Progenitor cell of endocrine pancreas (in vitro differentiated cells): ENCODE data around the gene ASTN1. TPM values are rescaled to one million over a fixed set of nuclear protein-coding genes. Genes with fewer than 3 reads are reported as not detected.
A peak's percentile ranks its signal among the peaks of the same experiment; 100 is the strongest.

ENCODE experiments used
- DNase-seq: peaks from one replicate; pipeline ENCODE4 v3.0.0; 2021; ENCODE audit warnings: low spot score; ENCODE audit not compliant: unreplicated experiment
- H3K27ac Mint-ChIP-seq: 2 replicates; pipeline ENCODE4 v1.8.0; 2021; ENCODE audit warnings: mild to moderate bottlenecking, moderate library complexity, mixed read lengths
- H3K27me3 Mint-ChIP-seq: 2 replicates; pipeline ENCODE4 v1.8.0; 2021; ENCODE audit warnings: mixed read lengths
- H3K36me3 Mint-ChIP-seq: 2 replicates; pipeline ENCODE4 v1.8.0; 2022; ENCODE audit warnings: mixed read lengths; ENCODE audit not compliant: insufficient read depth
- H3K4me1 Mint-ChIP-seq: 2 replicates; pipeline ENCODE4 v1.8.0; 2021; ENCODE audit warnings: low read depth, mixed read lengths
- H3K4me3 Mint-ChIP-seq: 2 replicates; pipeline ENCODE4 v1.8.0; 2021; ENCODE audit warnings: low read depth, mild to moderate bottlenecking, moderate library complexity, mixed read lengths
- H3K9me3 Mint-ChIP-seq: 2 replicates; pipeline ENCODE4 v1.8.0; 2021; ENCODE audit warnings: low read depth, mixed read lengths
- total RNA-seq: library from RNA; stranded (reverse); gene quantifications from 2 replicates; pipeline ENCODE4 v1.2.1, GENCODE V29; 2021
- TF ChIP-seq, protein P1 (sequence below): fragments of 200-600 bp; sonication (generic); IDR thresholded peaks from one replicate; pipeline ENCODE4 v1.5.0; 2021; ENCODE audit warnings: antibody characterized with exemption, mild to moderate bottlenecking; ENCODE audit not compliant: unreplicated experiment

The ASTN1 gene
- total RNA-seq, 1 donor from 2014 or later = 0.72 TPM

DNA sequence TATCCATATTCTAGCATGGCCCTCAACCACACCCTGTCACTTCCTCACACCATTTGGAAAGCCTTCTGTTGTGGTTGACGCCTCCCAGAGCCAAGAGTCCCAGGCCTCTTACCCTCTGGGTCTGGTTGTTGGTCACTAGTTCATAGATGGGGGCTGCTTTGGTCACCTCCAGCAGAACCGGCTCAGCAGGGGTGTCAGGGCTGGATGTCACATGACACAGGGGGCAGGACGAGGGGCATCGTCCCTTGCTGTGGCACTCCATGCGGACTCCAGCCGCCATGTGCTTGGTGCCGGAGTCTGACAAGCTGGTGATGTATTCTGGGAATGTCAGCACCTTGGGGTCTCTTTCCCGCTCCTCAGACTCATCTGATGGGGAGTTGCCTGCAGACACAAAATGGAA, 270.1 kb downstream of the ASTN1 start:
- Mint-ChIP-seq H3K27me3 (peaks cover 46% of the 10 kb centered on the region), H3K36me3 (no peaks in the 10 kb centered on the region), H3K9me3 (no peaks in the 10 kb centered on the region), H3K27ac (no peak overlapping the region), H3K4me3 (no peak overlapping the region), H3K4me1 (peaks cover 7% of the 10 kb centered on the region)
- no peak for DNase-seq
- TF ChIP-seq, protein P1, sequence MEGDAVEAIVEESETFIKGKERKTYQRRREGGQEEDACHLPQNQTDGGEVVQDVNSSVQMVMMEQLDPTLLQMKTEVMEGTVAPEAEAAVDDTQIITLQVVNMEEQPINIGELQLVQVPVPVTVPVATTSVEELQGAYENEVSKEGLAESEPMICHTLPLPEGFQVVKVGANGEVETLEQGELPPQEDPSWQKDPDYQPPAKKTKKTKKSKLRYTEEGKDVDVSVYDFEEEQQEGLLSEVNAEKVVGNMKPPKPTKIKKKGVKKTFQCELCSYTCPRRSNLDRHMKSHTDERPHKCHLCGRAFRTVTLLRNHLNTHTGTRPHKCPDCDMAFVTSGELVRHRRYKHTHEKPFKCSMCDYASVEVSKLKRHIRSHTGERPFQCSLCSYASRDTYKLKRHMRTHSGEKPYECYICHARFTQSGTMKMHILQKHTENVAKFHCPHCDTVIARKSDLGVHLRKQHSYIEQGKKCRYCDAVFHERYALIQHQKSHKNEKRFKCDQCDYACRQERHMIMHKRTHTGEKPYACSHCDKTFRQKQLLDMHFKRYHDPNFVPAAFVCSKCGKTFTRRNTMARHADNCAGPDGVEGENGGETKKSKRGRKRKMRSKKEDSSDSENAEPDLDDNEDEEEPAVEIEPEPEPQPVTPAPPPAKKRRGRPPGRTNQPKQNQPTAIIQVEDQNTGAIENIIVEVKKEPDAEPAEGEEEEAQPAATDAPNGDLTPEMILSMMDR = no peak

DNA sequence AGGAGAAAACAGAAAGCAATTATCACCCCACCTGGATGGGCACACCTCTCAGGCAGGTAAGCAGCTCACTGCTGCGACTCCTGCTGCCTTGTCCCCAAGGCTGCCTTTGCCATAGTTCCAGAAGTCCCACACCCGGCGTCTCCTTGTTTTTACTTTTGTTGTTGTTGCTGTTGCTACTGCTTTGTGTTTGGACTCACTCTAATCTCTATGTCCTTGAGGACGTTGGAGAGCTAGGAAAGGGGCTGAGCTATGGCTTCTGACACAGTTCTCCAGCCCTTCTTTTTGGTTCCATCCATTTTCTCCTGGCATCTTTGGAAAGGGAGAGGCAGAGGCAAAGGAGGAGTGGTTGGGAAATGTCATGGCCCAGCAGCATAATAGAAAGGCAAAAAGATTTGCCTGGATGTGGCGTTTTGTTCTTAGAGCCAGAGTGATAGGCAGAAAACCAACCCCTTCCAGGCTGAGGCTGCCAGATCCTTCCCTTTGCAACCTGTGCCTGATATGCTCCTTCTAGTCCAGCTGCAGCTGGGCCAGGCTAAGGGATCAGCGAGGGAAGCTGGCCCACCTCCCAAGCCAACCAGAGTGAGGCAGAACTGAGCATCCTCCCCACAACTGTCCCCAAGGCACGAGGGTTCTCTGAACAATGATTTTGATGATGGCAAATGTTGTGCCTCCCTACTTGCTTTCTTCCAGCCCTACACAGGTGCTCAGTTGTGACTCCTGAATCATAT, 270.7 kb downstream of the ASTN1 start:
- Mint-ChIP-seq H3K27me3 (peaks cover 44% of the 10 kb centered on the region), H3K4me1 (peaks cover 7% of the 10 kb centered on the region), H3K27ac (no peak overlapping the region), H3K36me3 (no peaks in the 10 kb centered on the region), H3K9me3 (no peaks in the 10 kb centered on the region), H3K4me3 (no peak overlapping the region)
- DNase-seq = no peak
- TF ChIP-seq, protein P1 = no peak

DNA sequence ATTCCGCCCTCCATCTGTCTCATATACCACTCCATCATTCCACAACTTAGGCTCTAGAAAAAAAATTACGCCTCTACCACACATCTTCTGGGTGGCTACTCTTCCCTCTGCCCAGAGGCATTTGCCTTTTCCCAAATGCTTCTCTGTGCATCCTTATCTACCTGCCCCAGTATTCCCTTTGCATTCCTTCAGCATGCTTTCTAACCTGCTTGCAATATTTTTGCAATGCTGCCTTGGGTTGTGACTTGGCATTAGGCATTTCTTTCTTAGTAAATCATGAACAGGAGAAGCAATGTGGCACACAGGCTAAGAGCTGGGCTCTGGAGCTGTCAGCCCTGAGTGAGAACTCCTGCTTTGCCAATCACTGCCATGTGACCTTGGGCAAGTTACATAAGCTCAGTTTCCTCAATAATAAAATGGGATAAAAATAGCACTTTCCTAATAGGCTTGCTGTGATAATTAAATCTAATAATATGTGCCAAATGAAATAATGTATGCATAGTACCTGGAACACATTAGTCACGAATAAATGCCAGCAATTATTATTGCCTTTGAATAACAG, 276.0 kb downstream of the ASTN1 start:
- peaks cover 3% of the 10 kb centered on the region for H3K4me1 Mint-ChIP-seq
- H3K4me3 Mint-ChIP-seq = no peak overlapping the region
- H3K27ac Mint-ChIP-seq = no peak overlapping the region
- no peaks in the 10 kb centered on the region for H3K36me3 Mint-ChIP-seq
- peaks cover 29% of the 10 kb centered on the region for H3K27me3 Mint-ChIP-seq
- TF ChIP-seq, protein P1 = no peak
- no peaks in the 10 kb centered on the region for H3K9me3 Mint-ChIP-seq
- no peak for DNase-seq

DNA sequence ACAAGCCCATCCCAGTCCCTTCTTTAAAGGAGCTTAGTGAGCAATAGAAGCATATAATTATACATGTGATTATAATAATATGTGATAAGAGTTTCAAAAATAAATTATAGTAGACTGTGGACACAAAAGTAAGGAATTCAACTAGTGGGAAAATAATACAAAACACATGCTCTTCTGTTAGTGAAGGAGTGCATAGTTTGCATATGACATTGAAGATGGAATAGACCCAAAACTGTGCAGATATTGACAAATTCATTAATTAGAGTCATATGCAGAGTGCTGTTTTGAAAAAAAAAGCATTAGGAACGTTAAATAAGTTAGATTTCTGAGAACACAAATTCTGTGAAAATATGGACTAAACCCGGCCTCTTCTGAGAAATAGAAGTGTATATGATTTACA, 278.8 kb downstream of the ASTN1 start:
- Mint-ChIP-seq H3K4me1 (peaks cover 3% of the 10 kb centered on the region), H3K27ac (no peak overlapping the region)
- TF ChIP-seq, protein P1 = no peak

DNA sequence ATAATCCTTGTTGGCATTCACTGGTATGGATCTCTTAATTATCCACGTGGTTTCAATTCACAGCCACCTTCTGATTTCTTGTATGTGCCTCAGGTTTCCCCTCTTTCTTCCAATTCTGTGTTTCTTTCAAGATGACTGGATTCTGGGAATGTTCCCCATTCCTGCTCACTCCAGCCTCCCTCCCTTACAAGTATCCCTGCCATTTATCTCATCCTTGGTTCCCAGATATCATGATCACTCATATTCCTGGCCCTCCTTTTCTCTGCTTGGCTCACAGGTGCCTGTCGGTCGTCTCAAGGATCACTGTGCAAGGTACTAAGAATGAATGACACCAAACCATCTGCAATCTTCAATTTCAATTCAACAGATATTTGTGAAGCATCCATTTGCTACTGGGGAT, 279.2 kb downstream of the ASTN1 start:
- peaks cover 2% of the 10 kb centered on the region for H3K4me1 Mint-ChIP-seq
- peak overlapping the region; percentile 32 for H3K27ac Mint-ChIP-seq
- TF ChIP-seq, protein P1 = no peak
- no peaks in the 10 kb centered on the region for H3K9me3 Mint-ChIP-seq
- no peak for DNase-seq
- peaks cover 24% of the 10 kb centered on the region for H3K27me3 Mint-ChIP-seq
- no peak overlapping the region for H3K4me3 Mint-ChIP-seq
- H3K36me3 Mint-ChIP-seq = no peaks in the 10 kb centered on the region

More for the DNA sequence above, 278.8 kb downstream of the ASTN1 start:
- no peaks in the 10 kb centered on the region for H3K36me3 Mint-ChIP-seq
- H3K4me3 Mint-ChIP-seq = no peak overlapping the region
- no peak for DNase-seq
- peaks cover 24% of the 10 kb centered on the region for H3K27me3 Mint-ChIP-seq
- no peaks in the 10 kb centered on the region for H3K9me3 Mint-ChIP-seq
